Stimulated activated CD8-positive, alpha-beta memory T cell treated with anti-CD3 and anti-CD28 coated beads, Interleukin-15, amount 100 ng/mL, for 4 hours (primary cell): Measurements from ENCODE around the gene SACS.
"Not testable (repeated sequence)": the region's sequence is repeated elsewhere in the genome, so short reads cannot be mapped to it uniquely, and the experiment has no call there.

ENCODE experiments used
- DNase-seq, 2 donors: peaks; one replicate each; pipeline ENCODE4 v3.0.0-alpha.2; 2020; ENCODE audit warnings: low read depth in 2 of 2

Gene SACS

DNA sequence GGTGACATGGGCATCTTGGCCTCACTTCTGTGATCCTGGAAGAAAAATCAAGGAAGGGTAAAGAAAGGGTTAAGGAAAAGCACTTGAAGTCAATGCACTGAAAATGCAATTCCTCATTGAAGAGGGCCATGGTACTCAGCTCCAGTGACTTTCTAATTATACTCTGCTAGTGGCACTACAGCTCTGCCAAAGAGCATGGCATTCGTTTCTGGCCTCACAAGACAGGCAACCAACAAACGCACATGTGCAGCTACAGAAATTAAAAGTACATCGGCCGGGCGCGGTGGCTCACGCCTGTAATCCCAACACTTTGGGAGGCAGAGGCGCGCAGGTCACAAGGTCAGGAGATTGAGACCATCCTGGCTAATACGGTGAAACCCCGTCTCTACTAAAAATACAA lies 21.8 kb downstream of the SACS start:
- no peak for DNase-seq

DNA sequence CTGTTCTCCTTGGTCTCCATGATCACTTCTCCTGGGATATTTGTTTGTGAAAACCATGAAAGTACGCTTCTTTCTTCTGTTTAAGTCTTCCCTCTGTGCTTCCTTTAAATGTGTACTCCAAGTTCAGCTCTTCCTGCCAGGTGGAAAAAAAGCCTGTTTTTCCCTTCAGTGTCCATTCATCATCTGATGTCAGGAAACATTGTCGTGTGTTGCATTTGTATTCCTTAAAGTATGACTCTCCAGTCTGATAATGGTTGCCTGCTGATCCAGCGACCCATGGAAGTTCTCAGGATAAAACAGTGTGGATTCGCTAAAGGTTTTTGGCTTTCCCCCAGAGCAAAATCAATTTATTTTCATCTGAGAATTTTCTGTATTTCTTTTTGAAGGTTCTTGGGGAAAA lies 22.3 kb downstream of the SACS start:
- DNase-seq: no peak

DNA sequence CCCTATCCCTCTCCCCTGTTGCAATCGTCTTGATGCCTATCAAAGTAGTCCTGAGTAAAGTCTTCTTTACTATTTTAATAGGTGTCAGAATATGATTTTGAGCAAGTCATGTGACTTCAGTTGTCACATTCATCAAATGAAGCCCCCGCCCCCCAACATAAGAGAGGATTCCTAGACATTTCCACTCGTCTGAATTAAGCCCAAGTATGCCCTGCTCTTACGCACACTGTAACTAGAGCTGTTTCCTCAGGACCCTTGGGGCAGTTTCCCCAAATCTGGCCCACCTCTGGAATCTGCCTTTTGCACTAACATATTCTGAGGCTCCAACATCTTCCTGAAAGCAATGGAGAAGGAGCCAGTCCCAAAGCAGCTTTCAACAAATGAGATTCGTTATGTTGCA lies 25.5 kb downstream of the SACS start:
- DNase-seq: no peak

DNA sequence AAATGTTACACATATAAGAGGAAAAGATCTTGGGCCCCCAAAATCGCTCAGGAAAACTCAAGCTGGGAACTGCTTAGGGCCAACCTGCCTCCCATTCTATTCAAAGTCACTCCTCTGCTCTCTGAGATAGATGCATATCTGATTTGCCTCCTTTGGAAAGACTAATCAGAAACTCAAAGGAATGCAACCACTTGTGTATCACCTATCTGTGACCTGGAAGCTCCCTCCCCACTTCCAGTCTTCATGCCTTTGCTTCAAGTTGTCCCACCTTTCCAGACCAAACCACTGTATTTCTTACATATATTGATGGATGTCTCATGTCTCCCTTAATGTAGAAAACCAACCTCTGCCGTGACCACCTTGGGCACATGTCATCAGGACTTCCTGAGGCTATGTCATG lies 32.3 kb downstream of the SACS start:
- DNase-seq: not testable (repeated sequence)

DNA sequence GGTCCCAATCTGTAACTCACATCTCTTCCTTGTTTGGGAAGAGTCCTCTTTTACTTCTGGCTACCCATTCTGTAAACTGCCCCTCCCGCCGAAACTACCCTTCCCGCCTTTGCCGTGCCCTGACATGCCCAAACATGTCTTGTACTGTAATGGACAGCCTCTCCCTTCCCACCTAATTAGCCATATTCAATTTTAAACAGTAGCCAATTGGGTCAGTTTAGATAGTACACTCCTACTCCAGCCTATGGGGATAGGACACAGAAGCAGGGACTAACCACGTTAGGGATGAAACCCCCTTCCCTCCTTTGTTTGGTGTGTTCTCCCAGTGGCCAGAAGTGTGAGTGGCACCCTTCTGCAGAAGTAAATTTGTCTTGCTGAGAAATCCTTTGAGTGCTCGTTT lies 34.2 kb downstream of the SACS start:
- no peak for DNase-seq

DNA sequence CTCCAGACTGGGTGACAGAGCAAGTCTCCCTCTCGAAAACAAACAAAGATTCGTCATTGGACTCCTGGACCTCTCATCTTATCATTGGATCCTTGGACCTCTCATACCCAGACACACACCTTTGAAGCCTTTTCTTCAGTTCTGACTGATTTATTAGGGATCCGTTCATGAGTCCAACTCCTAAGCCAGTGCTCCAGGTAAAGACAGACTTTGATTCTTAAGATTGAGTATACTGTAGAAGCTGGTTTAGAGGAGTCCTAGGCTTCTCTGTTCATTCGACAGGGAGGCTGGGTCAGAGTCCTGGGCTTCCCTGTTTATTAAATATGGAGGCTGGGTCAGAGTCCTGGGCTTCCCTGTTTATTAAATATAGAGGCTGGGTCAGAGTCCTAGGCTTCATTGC lies 38.7 kb downstream of the SACS start:
- DNase-seq: no peak

DNA sequence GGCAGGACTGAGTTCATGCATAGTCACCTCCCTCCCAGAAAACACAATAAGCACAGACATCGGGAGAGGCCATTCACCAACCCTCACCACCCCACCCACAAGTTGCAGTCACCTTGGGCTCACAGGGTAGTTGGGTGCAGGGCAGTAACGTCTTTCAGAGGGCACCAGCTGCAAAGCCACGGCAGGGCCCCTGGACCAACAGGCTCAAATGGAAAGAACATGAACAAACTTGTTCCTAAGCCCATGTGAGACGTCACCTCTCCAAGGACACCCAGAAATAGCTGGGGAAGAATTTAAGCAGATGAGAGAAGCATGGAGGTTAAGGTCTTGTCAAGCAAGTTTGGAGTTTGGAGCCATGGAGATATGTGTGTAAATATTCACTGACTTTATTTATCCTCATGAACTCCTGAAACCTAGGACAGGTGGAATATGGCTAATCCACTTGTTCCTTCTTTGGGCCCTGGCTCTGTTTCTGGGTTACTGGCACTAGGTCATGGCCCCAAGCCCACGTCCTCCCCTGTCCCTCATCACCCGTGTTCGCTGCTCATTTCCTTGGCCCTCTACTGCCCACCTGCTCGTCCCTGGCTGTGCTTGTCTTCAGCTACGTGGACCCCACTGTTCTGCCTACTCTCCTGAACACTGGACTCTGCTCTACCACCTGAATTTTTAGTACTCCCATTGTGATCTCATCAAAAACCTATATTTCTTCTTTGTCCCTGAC lies 40.4 kb downstream of the SACS start:
- no peak for DNase-seq

DNA sequence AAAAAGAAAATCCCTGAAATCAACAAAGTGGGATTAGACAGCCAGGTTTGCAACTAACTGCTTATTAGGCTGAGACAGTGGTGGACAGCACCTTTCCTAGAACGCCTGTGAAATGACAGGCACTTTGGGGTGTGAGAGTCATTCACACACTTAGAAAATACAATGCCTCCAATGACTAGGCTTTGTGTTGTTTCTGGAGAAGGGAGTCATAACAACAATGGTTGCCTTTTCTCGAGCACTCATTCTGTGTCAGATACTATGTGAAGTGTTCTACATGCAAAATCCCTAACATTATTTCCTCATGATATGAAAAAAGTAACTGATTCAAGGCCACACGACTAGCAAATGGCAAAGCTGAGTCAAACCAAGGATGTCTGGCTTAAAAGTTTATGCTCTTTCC lies 41.2 kb downstream of the SACS start:
- no peak for DNase-seq

DNA sequence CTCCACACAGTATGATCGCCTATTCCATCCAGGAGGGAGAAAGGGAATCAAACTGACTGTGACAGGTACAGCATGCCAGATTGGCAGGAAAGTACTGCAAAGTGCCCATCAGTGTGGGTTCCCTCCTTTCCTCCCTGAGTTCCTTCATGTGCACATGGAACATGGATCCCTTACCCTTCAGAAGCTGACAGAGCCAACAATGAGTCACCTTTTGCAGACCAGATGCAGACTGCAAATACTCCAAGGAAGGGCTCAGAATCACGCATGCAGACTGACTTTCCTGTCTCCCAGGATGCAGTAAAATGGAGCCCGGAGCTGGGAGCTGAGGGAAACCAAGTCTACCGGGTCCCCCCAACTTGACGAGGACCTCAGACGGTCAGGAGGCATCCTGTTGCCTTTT lies 41.8 kb downstream of the SACS start:
- DNase-seq: no peak

DNA sequence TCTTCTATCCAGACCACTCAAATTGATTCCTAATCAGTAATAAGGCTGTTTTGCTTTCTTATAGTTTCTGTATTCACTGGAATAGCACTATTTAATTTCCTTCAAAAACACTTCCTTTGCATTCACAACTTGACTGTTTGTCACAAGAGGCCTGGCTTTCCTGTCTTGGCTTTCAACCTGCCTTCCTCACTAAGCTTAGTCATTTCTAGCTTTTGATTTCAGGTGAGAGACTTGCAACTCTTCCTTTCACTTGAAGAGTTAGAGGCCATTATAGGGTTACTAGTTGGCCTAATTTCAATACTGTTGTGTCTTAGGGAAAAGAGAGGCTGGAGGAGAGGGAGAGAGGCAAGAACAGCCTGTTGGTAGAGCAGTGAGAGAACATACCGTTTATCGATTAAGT lies 47.0 kb downstream of the SACS start:
- DNase-seq: no peak

DNA sequence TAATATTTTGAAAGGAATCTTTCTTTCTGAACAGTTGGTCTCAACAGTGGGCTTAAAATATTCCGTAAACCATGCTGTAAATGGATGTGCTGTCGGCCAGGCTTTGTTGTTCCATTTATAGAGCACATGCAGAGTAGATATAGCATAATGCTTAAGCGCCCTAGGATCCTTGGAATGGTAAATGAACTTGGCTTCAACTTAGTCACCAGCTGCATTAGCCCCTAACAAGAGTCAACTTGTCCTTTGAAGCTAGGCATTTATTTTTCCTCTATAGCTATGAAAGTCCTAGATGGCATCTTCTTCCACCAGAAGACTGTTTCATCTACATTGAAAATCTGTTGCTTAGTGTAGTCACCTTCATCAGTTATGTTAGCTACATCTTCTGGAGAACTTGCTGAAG lies 47.6 kb downstream of the SACS start:
- no peak for DNase-seq

DNA sequence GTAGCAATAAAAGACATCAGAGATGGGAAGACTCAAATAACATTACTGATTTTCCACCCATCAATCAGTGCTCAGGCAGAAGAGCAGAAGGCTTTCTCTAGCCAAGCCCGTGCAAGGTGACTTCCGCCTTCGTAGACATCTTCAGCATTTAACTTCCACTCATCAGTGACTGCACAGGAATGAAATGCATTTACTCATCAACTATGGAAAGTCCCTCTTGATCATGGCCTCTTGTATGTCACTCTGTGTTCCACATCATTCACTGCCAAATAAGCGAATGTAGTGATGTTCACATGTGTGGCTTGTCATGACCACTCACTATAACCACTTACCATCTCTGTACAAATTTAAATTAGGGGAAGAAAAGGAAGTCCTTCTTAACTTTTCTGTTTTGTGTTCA lies 49.4 kb downstream of the SACS start:
- no peak for DNase-seq

DNA sequence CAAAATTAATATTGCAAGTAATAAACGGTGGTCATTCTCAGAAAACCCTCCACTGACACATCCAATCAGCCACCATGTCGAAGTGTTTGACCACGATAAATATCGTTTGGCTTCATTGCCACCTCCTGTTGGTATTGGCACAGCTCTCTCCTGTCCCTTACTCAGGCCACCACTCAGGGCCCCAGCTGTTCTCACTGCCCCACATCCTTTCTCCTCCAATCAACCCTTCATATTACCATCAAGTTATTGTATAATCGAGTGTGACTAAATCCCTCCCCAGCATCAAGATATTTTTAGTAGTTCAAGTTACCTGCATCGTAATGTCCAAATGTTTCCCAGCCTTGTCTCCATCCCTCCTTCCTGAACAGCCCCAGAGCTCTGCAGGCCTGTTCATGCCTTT lies 50.4 kb downstream of the SACS start:
- no peak for DNase-seq

DNA sequence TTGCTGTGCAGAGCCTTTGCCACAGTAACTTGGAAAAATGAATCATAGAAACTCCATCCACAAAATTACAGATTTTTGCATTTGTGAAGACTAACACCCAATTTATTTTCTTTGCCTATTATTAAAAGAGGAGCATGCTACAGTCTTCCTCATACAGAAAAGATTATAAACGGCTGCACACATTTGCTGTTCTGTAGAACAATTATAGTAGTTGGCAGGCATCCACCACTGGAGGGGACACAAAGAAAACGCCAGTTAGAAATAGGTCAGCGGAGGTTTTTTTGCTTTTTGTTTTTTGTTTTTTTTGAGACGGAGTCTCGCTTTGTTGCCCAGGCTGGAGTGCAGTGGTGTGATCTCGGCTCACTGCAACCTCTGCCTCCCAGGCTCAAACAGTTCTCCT lies 51.6 kb downstream of the SACS start:
- DNase-seq: no peak

DNA sequence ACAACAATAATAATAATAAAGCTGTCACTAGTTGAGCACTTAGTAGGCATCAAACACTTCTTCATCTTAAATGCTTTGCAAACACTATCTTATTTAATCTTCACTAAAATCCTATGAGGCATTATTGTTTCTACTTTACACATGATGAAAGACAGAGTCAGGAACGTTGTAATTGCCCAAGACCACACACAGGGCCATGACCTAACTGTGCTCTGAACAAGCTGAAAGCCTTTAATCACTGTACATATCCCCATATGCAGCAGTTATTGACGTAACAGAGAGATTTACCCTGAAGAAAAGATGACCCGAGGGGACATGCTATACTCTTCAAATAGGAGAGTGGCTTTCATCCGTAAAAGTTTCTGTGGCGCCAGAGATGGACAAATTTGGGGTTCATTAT lies 53.0 kb downstream of the SACS start:
- no peak for DNase-seq

DNA sequence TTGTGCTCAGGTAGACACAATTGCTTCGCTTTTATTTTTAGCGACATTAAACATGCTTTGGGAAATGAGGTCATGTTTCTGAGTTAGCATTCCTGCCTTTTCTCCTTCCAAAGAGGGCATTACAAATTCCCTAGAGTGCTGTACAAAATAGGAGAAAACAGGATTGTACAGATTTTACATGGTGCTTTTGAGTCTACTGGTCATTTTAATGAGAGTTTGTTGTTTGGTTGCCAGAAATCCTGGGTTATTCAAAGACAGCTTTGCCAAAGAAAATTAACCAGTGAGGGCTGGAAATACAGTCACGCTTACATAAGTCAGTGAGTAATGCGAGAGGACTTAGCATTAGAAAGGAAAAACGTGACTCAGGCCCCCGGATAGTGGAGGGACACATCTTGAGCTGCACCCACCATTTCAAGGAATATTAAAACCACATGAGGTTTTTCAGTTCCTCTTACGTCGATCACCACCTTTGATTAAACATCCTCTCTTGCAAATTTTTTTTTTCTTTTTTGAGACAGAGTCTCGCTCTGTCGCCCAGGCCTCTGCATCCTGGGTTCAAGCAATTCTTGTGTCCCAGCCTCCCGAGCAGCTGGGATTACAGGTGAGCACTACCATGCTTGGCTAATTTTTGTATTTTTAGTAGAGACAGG lies 55.4 kb downstream of the SACS start:
- peak; percentile 13 to 62 for DNase-seq

DNA sequence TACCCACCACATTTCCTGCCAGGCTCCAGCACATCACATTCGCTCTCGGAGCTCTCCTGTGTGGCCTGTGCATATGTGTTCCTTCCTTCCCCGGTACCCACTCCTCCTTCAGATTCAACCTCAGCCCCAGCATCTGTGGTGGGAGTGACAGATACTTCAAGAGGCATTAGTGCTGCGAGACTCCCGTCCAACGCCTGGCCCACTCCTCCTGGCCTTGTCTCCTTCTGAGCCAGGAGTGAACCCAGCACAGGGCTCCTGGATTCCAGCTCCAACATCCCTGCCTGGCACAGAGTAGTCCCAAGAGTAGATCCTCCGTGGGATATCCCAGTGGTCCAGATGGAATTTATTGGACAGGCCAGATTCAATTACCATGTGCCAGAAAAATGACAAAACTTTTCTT lies 55.9 kb downstream of the SACS start:
- no peak for DNase-seq

DNA sequence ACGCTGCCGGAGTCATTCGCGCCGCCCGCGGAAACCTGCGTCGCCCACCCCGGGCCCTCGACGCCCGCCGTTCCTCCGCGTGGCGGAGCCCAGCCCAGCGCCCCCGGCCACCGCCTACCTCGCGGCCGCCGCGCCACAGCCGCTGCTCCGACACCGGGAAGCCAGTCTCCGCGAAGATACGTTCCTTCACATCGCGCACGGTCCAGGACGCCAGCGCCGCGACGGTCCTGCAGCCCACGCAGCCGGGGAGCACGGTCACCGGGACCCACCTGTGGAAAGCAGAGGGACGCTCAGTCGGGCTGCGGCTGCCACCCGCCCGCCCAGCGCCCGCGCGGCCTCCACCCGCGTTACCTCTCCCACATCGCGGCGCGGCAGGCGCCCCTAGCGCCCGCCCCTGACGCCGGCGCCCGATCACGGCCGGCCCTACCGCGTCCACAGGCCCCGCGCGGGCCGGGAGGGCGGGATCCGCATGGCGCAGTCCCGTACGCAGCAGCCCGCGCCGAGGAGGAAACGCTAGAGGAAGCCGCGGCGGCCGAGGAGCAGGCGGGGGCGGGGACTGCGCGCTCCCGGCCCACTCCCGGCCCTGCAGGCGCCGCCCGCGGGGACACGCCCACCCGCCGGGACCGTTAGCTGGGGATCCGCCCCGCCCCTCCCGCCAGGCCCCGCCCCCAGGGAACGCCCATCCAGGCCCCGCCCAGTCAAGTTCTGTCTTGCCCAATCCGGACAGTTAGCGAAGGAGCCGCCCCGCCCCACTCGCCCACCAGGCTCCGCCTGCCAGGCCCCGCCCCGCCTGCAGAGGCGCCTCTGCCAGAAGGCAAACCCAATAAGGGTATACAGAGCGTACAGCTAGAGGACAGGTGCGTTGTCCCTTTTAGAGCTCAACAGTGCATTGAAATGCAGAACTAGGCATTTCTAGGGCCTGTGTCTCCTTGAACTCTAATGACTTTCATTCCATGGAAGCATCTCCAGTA lies 58.2 kb downstream of the SACS start:
- DNase-seq: peak; percentile 94 to 95

DNA sequence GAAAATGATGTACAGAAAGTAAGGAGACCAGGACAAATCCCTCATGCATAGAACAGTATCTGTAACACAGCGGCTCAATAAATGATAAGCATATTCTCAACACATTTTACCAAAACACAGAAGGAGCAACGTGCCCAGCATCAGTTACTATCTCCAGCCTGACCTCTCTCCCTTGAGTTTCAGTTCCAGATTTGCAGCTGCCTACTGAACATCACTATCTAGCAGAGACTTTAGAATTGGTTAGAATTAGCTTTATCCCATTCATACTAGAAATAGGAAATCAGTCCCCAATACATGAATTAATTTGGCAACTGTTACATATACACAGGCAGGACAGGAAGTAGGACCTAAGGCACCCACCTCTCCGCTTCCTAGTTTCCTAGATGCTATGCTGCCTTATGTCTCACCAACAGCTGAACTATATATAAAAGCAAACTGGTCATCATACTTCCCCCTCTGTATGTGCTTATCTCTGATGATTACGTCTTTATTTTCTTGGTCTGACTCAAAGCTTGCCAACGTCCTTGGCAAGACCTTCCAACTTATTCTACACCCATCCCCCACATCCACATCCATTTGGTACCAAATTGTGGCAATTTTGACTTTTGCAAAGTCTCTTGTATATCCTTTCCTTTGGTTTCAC lies 61.1 kb downstream of the SACS start:
- DNase-seq: no peak

DNA sequence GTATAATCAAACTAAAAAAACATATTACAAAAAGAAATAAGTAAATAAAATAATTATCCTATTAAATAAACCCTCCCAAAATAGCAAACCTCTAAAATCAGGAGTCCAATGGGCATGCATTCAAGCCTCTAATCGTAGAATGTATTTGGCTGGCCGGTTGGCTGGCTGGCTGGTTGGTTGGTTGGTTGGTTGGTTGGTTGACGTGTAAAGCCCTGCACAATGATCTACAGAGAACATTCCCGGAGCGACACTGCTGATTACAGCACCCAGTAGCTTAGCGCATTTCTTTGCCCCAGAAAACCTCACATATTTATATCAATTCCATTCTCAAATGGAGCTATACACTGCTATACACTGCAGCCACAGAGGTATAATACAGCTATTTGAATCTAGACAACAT lies 65.6 kb downstream of the SACS start:
- DNase-seq: no peak

DNA sequence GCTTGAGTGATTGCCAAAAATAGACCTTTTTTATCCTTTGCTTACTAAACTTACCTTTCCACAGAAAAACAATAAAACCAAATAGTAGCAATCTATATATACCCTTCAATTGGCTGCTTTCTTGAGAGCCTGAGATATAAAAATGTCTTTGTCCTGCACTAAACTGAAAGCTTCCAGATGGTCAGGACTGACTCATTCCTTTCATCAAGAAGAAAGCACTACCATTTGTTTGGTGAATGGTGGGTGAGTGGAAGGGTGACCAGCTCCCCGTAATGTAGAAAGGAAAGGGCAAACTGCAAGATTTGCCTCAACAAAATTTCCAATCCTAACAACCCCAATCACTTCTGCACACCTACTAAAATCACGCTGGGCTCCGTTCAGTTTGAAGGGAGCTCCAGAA lies 67.8 kb downstream of the SACS start:
- DNase-seq: no peak

DNA sequence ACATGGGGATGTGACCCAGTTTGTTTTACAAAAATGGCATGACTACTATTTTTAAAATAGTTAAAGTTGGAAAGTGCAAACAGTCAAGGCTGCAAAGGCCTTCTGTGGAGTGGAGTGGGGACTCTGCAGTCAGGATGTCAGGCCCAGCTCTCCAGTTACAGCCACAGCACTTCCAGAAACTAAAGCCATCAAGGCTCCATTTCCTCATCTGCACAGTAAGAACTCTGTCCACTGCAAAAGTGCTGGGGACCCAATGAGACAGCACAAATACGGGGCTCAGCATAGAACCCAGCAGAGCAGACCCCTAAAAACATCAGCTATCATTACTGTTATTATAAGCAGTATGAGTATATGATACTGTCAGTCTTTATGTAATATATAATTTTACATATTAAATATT lies 73.6 kb downstream of the SACS start:
- no peak for DNase-seq
